B cell (primary cell): ENCODE measurements around the gene KRIT1. TPM values are rescaled to one million over a fixed set of nuclear protein-coding genes. Genes with fewer than 3 reads are reported as not detected.
"Not testable (repeated sequence)": the region's sequence is repeated elsewhere in the genome, so short reads cannot be mapped to it uniquely, and the experiment has no call there.

Experiments used
- ATAC-seq: fragments of 200-7000 bp; cut with Tn5 transposase; one replicate; pipeline ENCODE4 v1.10.0; 2021; ENCODE audit warnings: low read depth, mild to moderate bottlenecking, moderate number of reproducible peaks, moderate library complexity
- CTCF ChIA-PET: fragments of 350-600 bp; sonication (Branson Sonifier 250); formaldehyde crosslinking; loops from one replicate; lab custom pipeline; 2021; ENCODE audit warnings: antibody characterized with exemption, inconsistent platforms; lab: Charles Lee
- POLR2A ChIA-PET: fragments of 350-600 bp; sonication (Branson Sonifier 250); formaldehyde crosslinking; loops from one replicate; lab custom pipeline; 2021; ENCODE audit warnings: antibody characterized with exemption; lab: Charles Lee
- DNase-seq: peaks from one replicate; pipeline ENCODE4 v3.0.0; 2013
- H2AFZ ChIP-seq: 2 replicates; pipeline ENCODE4 v1.6.1; 2012; ENCODE audit warnings: mild to moderate bottlenecking, low read depth, low read length; ENCODE audit not compliant: insufficient read depth, poor library complexity, severe bottlenecking
- H3K27ac ChIP-seq, 2 donors: 1 replicate in 1 of 2; 2 replicates in 1 of 2; pipeline ENCODE4 v1.5.1; 2012 to 2013; ENCODE audit warnings: low read length in 2 of 2, mild to moderate bottlenecking in 2 of 2, moderate library complexity in 1 of 2
- H3K27me3 ChIP-seq, 4 experiments: fragments of 200-600 bp in 1 of 4; sonication (generic) in 1 of 4; replicated peaks in 1 of 4; 1 replicate in 2 of 4; 2 replicates in 2 of 4; pipeline versions ENCODE4 v1.6.1 to v1.7.0; 2013 to 2016; ENCODE audit warnings: low read length in 3 of 4, mild to moderate bottlenecking in 2 of 4, mixed read lengths in 1 of 4, moderate library complexity in 1 of 4; ENCODE audit not compliant: insufficient read depth in 4 of 4, control insufficient read depth in 3 of 4; ENCODE audit errors: control extremely low read depth in 1 of 4
- H3K36me3 ChIP-seq, 2 experiments: replicated peaks in 1 of 2; 1 replicate in 1 of 2; 2 replicates in 1 of 2; pipeline versions ENCODE4 v1.6.1 to v1.7.1; 2013; ENCODE audit warnings: low read length in 1 of 2; ENCODE audit not compliant: insufficient read depth in 2 of 2, control insufficient read depth in 1 of 2; ENCODE audit errors: control extremely low read depth in 1 of 2, extremely low read depth in 1 of 2
- H3K4me1 ChIP-seq, 2 donors: fragments of 200-600 bp in 1 of 2; sonication (generic) in 1 of 2; 1 replicate in 1 of 2; 2 replicates in 1 of 2; pipeline versions ENCODE4 v1.5.1 to v1.6.1; 2013 to 2017; ENCODE audit warnings: low read length in 2 of 2; ENCODE audit not compliant: control insufficient read depth in 2 of 2, insufficient read depth in 2 of 2
- H3K4me2 ChIP-seq: replicated peaks from 2 replicates; pipeline ENCODE3; 2012; ENCODE audit warnings: mild to moderate bottlenecking, low read depth, low read length; ENCODE audit not compliant: poor library complexity, severe bottlenecking
- H3K4me3 ChIP-seq, 5 experiments: fragments of 200-600 bp in 1 of 5; sonication (generic) in 1 of 5; 1 replicate in 3 of 5; 2 replicates in 2 of 5; pipeline versions ENCODE4 v1.5.1 to v1.7.0; 2011 to 2016; ENCODE audit warnings: low read length in 4 of 5, mild to moderate bottlenecking in 4 of 5, low read depth in 2 of 5, control low read depth in 1 of 5, moderate library complexity in 1 of 5; ENCODE audit not compliant: insufficient read depth in 1 of 5; ENCODE audit errors: control extremely low read depth in 1 of 5, extremely low read depth in 1 of 5
- H3K79me2 ChIP-seq: fragments of 200-600 bp; sonication (generic); one replicate; pipeline ENCODE4 v1.6.0; 2016; ENCODE audit warnings: low read length; ENCODE audit not compliant: control insufficient read depth, insufficient read depth
- H3K9ac ChIP-seq: fragments of 200-600 bp; sonication (generic); 2 replicates; pipeline ENCODE4 v1.6.1; 2017; ENCODE audit warnings: mild to moderate bottlenecking, low read length, moderate library complexity
- H3K9me3 ChIP-seq, 3 donors: one replicate each; pipeline versions ENCODE4 v1.6.1 to v1.7.1; 2013; ENCODE audit warnings: low read length in 2 of 3; ENCODE audit not compliant: control insufficient read depth in 2 of 3, insufficient read depth in 1 of 3; ENCODE audit errors: control extremely low read depth in 1 of 3
- H4K20me1 ChIP-seq: 2 replicates; pipeline ENCODE4 v1.6.0; 2012; ENCODE audit warnings: mild to moderate bottlenecking, low read length; ENCODE audit not compliant: insufficient read depth, control insufficient read depth, poor library complexity, severe bottlenecking
- H3K27ac Mint-ChIP-seq: one replicate; pipeline ENCODE4 v1.8.0; 2021; ENCODE audit warnings: mixed read lengths
- H3K27me3 Mint-ChIP-seq: one replicate; pipeline ENCODE4 v1.8.0; 2021; ENCODE audit warnings: mixed read lengths
- H3K4me1 Mint-ChIP-seq: one replicate; pipeline ENCODE4 v1.8.0; 2021; ENCODE audit warnings: mixed read lengths
- H3K4me3 Mint-ChIP-seq: one replicate; pipeline ENCODE4 v1.8.0; 2021; ENCODE audit warnings: mixed read lengths
- H3K9me3 Mint-ChIP-seq: one replicate; pipeline ENCODE4 v1.8.0; 2022; ENCODE audit warnings: mixed read lengths; ENCODE audit not compliant: insufficient read depth
- CTCF ChIP-seq: fragments of 200-600 bp; IDR thresholded peaks from one replicate; pipeline ENCODE4 v1.8.0; 2022; ENCODE audit warnings: antibody characterized with exemption, mild to moderate bottlenecking
- EZH2 ChIP-seq: IDR thresholded peaks from 2 replicates; pipeline ENCODE4 v1.6.1; 2012; ENCODE audit warnings: borderline replicate concordance, low read depth, mild to moderate bottlenecking, moderate library complexity, low read length; ENCODE audit not compliant: insufficient read depth, poor library complexity, severe bottlenecking
- whole genome bisulfite sequencing: methylation state at CpG from one replicate; pipeline ENCODE4 v1.1.5; 2013; ENCODE audit warnings: missing lambda C conversion rate; ENCODE audit not compliant: insufficient coverage; 5-methylcytosine and 5-hydroxymethylcytosine counted together
- intact Hi-C: fragments of 100-400 bp; cut with micrococcal nuclease; formaldehyde crosslinking; loops from one replicate; pipeline ENCODE4 v1.10.0; 2022
- polyA plus RNA-seq: library from polyadenylated mRNA; depleted of rRNA; stranded (reverse); fragments of >200 nt; gene quantifications from 2 replicates; pipeline ENCODE4 v1.2.3, GENCODE V29; 2012
- total RNA-seq, 2 donors: library from RNA; stranded (reverse); fragments of 120-200 nt in 1 of 2; gene quantifications; 1 replicate in 1 of 2; 2 replicates in 1 of 2; pipeline versions ENCODE4 v1.2.3 to v1.2.4, GENCODE V29; 2013 to 2022

The KRIT1 gene
- total and polyA plus RNA-seq, 2 donors (not counting 1 experiment from before 2014, with no cell fraction given), result 25.0 to 78.1 TPM

GRCh38 chr7:92259062-92259461 lies 13.3 kb upstream of the KRIT1 start:
- ChIA-PET POLR2A (no interaction called here), CTCF (no interaction called here)
- Histone ChIP-seq H3K79me2 (peaks cover 70% of the 10 kb centered on the region), H2AFZ (no peak overlapping the region), H3K4me3 (no peak overlapping the region), H3K4me1 (peaks cover 4% of the 10 kb centered on the region in 2 donors), H3K27me3 (no peaks in the 10 kb centered on the region), H3K27ac (no peak overlapping the region), H3K4me2 (no peak overlapping the region), H3K36me3 (no peaks in the 10 kb centered on the region), H4K20me1 (peaks cover 32% of the 10 kb centered on the region), H3K9me3 (peaks cover 0 to 5% (median 1%) of the 10 kb centered on the region in 3 donors), H3K9ac (no peak overlapping the region)
- no peaks in the 10 kb centered on the region for H3K27me3 Mint-ChIP-seq
- no peak overlapping the region for H3K4me3 Mint-ChIP-seq
- peaks cover 13% of the 10 kb centered on the region for H3K4me1 Mint-ChIP-seq
- H3K9me3 Mint-ChIP-seq, result no peaks in the 10 kb centered on the region
- no peak overlapping the region for H3K27ac Mint-ChIP-seq
- TF ChIP-seq CTCF, result no peak
- no peak for TF ChIP-seq EZH2
- 100% methylated on average over 1 of the region's 4 CpGs for WGBS
- DNase-seq (no peak), ATAC-seq (no peak)
- intact Hi-C loops, result no loop called here

GRCh38 chr7:92255308-92255707 lies 9.6 kb upstream of the KRIT1 start:
- Mint-ChIP-seq H3K4me1 (peaks cover 20% of the 10 kb centered on the region), H3K4me3 (no peak overlapping the region), H3K27me3 (no peaks in the 10 kb centered on the region), H3K27ac (no peak overlapping the region), H3K9me3 (no peaks in the 10 kb centered on the region)
- no peak for TF ChIP-seq CTCF
- TF ChIP-seq EZH2, result no peak
- DNase-seq (no peak), ATAC-seq (no peak)
- WGBS, result 100% methylated on average over 1 of the region's 4 CpGs
- intact Hi-C loops, result no loop called here
- Histone ChIP-seq H3K9me3 (no peaks in the 10 kb centered on the region), H3K27ac (no peak overlapping the region), H3K36me3 (no peaks in the 10 kb centered on the region), H3K4me1 (peaks cover 4% of the 10 kb centered on the region in 2 donors), H3K9ac (no peak overlapping the region), H3K79me2 (peaks cover 89% of the 10 kb centered on the region), H3K27me3 (no peaks in the 10 kb centered on the region), H3K4me3 (no peak overlapping the region), H2AFZ (no peak overlapping the region), H3K4me2 (no peak overlapping the region), H4K20me1 (peaks cover 44% of the 10 kb centered on the region)
- ChIA-PET CTCF (interaction anchor here (1.1 kb wide), 1 partner anchor 64 kb away, joined by 3 read pairs; no protein-coding TSS in a partner anchor), POLR2A (no interaction called here)

GRCh38 chr7:92254800-92255199 lies 9.1 kb upstream of the KRIT1 start:
- H3K27me3 Mint-ChIP-seq, CTCF ChIA-PET, ATAC-seq, H3K27ac Mint-ChIP-seq, H3K27ac ChIP-seq, H3K9me3 Mint-ChIP-seq, H3K4me1 ChIP-seq, intact Hi-C loops, H3K4me2 ChIP-seq, H2AFZ ChIP-seq, H3K36me3 ChIP-seq, H3K4me3 ChIP-seq, DNase-seq, H3K9me3 ChIP-seq, POLR2A ChIA-PET, H3K27me3 ChIP-seq, H3K9ac ChIP-seq, H3K4me3 Mint-ChIP-seq: not testable (repeated sequence)
- no CpG with 5 or more reads among the region's 1 CpG for WGBS
- Histone ChIP-seq H4K20me1 (peaks cover 39% of the 10 kb centered on the region), H3K79me2 (peaks cover 86% of the 10 kb centered on the region)
- peaks cover 15% of the 10 kb centered on the region for H3K4me1 Mint-ChIP-seq
